NCI-H2171 treated with DMSO at 0.1 percent for 48 hours (cell line): ENCODE measurements around the gene APOD.

Experiments used
- DNase-seq: peaks from one replicate; lab custom pipeline; 2025; lab: John Stamatoyannopoulos, UW

Gene APOD

DNA sequence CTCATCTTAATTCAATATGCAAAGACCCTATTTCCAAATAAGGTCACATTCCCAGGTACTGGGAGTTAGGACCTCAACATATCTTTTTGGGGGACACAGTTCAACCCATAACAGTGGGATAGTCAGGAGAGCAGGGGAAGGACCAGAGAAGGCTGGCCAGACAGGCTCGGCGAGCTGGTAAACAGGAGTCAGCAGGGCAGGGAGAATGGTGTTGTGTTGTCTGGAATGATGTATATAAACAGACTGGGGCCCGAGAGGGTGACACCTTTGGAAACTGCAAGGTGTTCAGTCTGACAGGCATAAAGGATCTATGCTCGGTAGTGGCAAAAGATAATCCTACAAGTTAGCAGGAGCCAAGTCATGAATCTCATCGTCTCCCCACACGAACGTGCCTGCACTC, 30.5 kb downstream of the APOD start:
- DNase-seq, result no peak

DNA sequence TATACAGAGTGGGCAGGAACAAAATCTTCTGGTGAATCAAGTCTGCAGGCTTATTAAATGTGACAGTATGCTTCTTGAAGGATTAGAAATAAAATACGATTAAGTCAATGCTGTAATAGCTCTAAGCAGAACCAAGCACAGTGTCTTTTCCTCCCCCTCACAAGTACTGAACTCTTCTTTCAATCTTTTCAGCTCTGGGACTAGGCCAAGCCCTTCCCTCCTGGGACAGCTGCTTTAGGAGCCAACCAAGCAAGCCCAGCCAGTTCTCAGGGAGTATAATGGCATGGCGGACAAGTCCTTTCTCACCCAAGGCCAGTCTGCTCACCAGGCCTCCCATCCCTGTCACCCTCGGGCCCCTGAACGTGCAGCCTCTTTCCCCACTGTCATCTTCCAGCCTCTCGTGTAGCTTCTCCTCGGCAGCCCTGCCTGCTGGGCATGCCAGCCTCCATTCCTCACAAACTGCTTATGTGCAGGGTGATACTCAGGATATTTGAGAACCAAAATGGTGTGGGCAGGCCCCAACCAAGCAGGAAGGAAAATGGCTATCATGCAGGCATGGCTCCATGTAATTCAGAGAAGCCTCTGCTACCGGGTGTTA, 32.3 kb downstream of the APOD start:
- no peak for DNase-seq

DNA sequence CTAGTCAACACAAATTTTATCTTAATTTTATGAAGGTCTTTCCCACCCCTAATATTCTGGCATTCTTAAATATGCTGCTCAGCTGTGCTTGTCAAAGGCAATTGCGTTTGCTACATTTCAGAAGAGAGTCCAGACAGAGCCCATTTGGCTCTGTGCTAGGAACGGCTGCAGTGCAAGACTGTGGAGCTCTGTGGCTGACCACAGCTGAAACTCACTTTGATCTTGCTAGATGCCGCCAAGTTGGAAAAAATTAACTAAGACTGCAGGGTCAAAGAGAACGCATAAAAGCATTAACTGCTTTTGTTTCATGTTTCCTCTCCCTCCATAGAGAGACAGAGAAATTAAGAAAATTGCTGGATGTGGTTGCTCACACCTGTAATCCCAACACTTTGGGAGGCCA, 33.0 kb downstream of the APOD start:
- no peak for DNase-seq

DNA sequence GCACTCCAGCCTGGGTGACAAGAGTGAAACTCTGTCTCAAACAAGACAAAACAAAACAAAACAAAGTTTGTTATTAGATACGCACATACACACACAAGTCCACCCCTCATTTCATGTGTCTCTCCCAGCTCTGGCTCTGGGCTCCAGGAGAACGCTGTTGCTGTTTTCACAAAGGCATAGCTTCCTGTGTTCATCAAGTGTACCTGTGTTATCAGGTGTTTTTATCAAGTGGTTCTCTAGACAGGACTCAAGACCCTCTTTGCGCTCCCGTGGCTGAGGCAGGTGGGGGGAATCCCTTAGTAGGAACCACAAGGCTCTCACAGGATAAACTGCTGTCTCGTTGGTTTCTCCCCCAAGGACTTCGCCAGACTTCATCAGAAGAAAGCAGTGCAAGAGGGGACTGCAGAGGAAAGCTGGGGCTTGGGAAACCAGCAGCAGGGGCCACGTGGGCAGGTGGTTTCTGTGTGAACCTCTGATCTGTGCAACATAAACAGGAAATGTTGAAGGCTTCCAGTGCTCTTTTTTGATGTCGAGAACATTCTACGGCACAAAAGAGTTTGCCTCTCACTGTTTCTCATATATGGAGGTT, 33.7 kb downstream of the APOD start:
- DNase-seq, result no peak

- DNase-seq, result no peak
Observed at GRCh38 chr3:195548987-195549386, 34.8 kb downstream of the APOD start.

GRCh38 chr3:195548501-195548900, 35.2 kb downstream of the APOD start:
- DNase-seq, result no peak

- DNase-seq, result no peak
Observed at GRCh38 chr3:195548006-195548405, 35.7 kb downstream of the APOD start.

DNA sequence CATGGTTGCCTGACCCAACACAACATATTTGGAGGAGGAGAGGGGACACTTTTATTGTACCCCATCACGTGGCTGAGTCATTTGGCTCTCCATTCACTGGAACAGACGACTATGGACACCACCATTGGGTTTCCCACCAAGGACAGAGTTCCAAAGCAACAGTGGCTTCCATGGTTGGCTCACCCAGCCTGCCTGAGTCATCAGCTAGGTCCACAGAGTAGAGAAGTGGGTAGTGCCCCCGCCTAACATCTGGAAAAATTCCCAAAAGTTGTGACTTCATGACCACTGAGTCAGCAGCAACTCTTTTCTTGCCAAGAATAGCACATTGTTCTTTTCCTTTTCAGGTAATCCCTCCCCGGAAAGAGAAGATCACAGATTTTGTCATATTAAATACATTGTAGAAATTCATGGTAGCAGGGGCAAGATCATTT, 37.6 kb downstream of the APOD start:
- DNase-seq, result no peak

- no peak for DNase-seq
Observed at GRCh38 chr3:195544634-195545033, 39.1 kb downstream of the APOD start.

DNA sequence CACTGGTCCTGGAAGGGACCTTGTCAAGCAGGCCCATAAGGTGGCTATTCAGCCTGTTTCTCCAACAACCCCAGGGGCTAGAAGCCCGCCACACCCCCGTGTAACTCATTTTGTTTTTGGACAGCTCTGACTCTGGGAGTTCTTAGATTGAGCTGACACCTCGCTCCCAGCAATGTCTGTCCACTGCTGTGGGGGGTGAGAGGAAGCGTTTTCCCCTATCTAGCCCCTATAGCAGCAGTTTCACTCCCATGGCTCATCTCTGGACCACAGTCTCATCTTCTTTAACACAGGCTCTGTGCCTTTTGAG, 39.6 kb downstream of the APOD start:
- no peak for DNase-seq

GRCh38 chr3:195543500-195544229, 40.1 kb downstream of the APOD start:
- DNase-seq, result no peak

- peak; percentile 88 for DNase-seq
Observed at GRCh38 chr3:195542698-195543499, 40.8 kb downstream of the APOD start, which contains the start of gene PPP1R2. PPP1R2 (minus strand) TSS chr3:195543325; CDS start chr3:195543025, 300 bp downstream.

DNA sequence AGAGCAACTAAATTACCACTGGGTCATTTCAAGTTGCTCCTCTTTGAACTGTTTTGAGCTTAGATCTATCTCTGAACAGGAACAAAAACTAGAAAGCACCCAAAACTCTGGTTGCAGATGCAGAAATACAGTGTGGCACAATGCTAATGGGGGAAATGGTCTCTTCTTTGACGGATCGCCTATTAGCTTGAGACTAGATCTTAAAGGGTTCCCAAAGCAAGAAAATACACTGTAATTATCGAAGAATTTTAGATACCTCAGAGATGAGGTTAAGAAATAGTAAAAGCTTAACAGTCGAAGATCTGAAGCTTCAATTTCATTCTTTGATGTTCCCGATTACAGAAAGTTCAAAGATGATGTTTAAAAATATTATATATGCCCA, 41.4 kb downstream of the APOD start:
- DNase-seq, result peak; percentile 38

DNA sequence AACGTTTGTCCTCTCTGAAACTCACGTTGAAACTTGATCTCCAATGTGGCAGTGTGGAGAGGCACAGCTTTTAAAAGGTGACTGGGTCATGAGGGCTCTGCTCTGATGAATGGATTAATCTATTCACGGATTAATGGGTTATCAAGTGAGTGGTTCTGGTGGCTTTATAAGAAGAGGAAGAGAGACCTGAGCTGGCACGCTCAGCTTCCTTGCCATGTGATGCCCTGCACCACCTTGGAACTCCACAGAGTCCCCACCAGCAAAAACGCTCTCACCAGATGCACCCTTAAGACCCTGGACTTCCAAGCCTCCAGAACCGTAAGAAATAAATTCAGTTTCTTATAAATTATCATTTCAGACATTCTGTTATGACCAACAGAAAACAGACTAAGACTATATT, 43.2 kb downstream of the APOD start:
- no peak for DNase-seq

DNA sequence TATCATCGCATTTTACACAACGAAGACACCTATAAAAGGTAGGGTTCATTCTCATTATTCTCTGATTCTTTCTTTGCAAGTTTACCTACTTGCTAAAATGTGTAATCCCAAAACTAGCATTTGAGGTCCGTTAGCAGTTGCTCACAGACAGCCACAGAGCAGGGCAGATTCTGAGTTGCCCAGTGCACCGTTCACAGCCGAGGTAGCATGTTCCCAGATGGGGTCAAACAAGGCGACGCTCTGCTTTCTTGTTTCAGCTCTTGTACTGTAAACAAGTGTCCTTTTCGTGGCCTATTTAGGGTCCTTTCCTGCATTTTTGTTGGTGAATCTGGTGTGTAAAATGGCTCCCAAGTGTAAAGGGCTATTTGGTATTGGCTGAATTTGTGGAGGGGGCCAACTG, 43.7 kb downstream of the APOD start:
- DNase-seq, result no peak

DNA sequence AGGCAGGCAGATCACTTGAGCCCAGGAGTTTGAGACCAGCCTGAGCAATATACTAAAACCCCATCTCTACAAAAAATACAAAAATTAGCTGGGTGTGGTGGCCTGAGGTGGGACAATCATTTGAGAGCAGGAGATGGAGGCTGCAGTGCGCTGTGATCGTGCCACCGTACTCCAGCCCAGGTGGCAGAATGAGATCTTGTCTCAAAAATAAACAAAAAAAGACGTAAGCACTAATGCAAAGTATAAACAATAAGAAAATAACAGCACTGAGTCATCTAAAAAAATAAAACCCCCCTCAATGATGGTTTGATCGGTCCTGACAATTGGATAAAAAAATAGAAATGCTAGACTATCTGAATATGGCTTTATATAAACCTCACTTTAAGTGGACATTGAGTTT, 44.3 kb downstream of the APOD start:
- no peak for DNase-seq

DNA sequence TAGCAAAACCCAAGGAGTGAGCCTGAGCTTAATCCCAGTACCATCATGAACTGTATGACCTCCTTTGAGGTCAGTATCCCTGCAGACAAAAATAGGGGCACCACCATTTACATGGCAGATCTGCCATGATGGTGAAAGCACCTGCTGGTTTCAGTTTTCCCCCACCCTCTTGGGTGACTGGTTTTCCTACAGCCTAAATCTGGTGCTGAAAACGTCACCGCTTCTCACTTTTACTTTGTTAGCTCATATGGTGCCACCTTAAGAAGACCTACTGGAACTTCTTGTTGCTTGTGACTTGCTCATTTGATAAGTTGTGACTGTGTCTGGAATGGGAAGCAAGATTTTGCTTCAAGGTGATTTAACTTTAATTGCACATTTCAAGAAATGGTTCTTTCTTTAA, 45.7 kb downstream of the APOD start:
- no peak for DNase-seq

DNA sequence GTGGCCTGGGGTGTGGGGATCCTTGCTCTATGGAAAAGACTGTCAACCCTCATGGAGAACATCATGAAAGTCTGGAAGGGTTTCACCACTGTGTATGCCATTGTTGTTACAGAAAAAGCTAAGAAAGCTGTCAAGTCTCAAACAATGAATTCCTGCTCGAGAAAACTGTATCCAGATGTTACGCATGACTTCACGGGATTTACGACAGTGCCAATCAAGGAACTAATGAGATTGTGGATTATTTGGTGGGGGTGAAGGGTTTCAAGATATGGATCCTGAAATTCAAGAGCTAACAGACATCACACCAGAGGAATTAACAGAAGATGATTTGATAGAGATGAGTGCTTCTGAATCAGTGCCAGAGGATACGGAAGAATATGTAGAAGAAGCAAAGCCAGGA, 48.4 kb downstream of the APOD start:
- DNase-seq, result no peak

- no peak for DNase-seq
Observed at GRCh38 chr3:195532834-195533233, 50.9 kb downstream of the APOD start.

DNA sequence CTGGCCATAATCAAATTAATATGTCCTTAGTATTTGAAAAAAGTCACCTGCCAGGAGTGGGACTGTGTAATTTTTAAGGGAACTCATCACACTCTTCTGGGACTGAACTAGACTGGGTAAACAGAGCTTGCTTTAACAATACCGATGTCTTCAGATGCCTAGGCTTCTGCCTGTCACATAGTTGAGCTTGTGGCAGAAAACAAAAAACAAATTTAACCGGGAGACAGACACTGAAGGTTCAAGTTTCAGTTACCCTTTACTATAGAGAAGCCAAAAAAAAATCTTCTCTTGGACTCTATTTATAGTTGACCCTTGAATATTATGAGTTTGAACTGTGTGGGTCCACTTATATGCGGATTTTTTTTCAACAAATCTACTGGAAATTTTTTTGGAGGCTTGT, 51.4 kb downstream of the APOD start:
- no peak for DNase-seq

DNA sequence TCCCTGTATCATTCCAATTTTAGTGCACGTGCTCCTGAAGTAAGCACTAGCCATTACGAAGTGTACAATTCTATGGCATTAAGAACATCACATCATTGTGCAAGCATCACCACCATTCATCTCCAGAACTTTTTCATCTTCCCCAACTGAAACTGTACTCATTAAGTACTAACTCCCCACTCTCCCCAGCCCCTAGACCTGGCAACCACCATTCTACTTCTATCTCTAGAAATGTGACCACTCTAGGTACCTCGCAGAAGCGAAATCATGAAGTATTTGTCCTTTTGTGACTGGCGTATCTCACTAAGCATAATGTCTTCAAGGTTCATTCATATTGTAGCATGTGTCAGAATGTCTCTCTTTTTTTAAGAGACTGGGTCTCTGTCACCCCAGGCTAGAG, 52.1 kb downstream of the APOD start:
- no peak for DNase-seq

DNA sequence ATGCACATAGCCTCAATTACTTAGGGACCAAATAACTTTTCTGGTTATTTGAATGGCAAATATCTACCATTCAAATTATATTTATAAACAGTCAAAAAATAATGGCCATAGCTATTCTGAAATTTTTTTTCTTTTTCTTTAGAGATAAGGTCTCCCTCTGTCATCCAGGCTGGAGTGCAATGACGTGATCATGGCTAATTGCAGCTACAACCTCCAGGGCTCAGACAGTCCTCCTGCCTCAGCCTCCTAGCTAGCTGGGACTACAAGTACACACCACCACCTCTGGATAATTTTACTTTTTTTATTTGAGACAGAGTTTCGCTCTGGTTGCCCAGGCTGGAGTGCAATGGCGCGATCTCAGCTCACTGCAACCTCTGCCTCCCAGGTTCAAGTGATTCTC, 57.2 kb downstream of the APOD start:
- DNase-seq, result no peak
